Measurements from ENCODE around the gene SORCS1. TPM values are rescaled to one million over a fixed set of nuclear protein-coding genes. Genes with fewer than 3 reads are reported as not detected.

Gene SORCS1
- total and polyA plus RNA-seq, 2 experiments from 2014 or later = 2.9 to 8.9 TPM

DNA sequence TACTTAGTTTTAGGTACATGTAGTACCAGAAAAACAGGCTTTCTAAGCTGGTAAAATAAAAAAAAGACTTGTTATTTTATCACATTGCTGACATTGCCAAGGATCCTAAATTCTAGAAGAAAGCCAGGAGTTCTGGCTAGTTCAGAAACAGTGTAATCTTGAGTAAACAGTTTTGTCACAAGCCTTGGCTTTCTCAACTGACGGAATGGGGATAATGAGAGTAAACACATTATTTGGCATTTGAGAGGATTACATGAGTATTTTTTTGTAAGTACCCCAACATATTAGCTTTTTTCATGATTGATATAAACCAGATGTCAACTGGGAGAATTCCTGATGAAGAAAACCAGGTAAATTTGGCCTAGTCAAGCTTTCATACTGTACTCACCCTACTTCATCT, 269.8 kb downstream of the SORCS1 start:
- peaks cover 2% of the 10 kb centered on the region for H3K27me3 Mint-ChIP-seq (ENCODE audit: insufficient read depth, low read depth, poor library complexity)
- peaks cover 13% of the 10 kb centered on the region for H3K4me1 Mint-ChIP-seq
- Histone ChIP-seq H4K20me1 (replicated peaks; ENCODE audit: insufficient read depth) (no peaks in the 10 kb centered on the region), H3K4me2 (no peak overlapping the region), H3K4me1 (ENCODE audit: insufficient read depth) (0 out of 2 replicates have a peak, but pooled peaks cover 1% of the 10 kb centered on the region), H3F3A (replicated peaks; ENCODE audit: low read depth) (no peaks in the 10 kb centered on the region), H3K9me2 (ENCODE audit: insufficient read depth) (no peaks in the 10 kb centered on the region), H3K27ac (ENCODE audit: low read depth) (no peak overlapping the region), H3K27me3 (ENCODE audit: insufficient read depth) (no peaks in the 10 kb centered on the region), H3K79me2 (replicated peaks; ENCODE audit: insufficient read depth) (no peaks in the 10 kb centered on the region), H3K36me3 (ENCODE audit: insufficient read depth) (no peaks in the 10 kb centered on the region), H3K4me3 (no peak overlapping the region), H2AFZ (no peak overlapping the region)
- no peaks in the 10 kb centered on the region for H3K9me3 Mint-ChIP-seq
- H3K4me3 Mint-ChIP-seq = no peak overlapping the region
- TF ChIP-seq ZNF331 (CRISPR knock-in tag; IDR thresholded peaks at IDR 0.05; ENCODE audit: low read depth) (no peak), POLR2AphosphoS5 (IDR thresholded peaks at IDR 0.05; ENCODE audit: low read depth) (no peak), JUNB (IDR thresholded peaks at IDR 0.05; ENCODE audit: unreplicated experiment) (no peak), EZH2phosphoT487 (IDR thresholded peaks at IDR 0.05; ENCODE audit: unreplicated experiment) (no peak), EZH2 (IDR thresholded peaks at IDR 0.05; ENCODE audit: low read depth, unreplicated experiment) (no peak), CREB1 (CRISPR knock-in tag; IDR thresholded peaks at IDR 0.05; ENCODE audit: low read depth) (no peak), ETS1 (IDR thresholded peaks at IDR 0.05) (no peak), ZNF114 (CRISPR knock-in tag; IDR thresholded peaks at IDR 0.05) (no peak), REST (IDR thresholded peaks at IDR 0.05; ENCODE audit: unreplicated experiment) (no peak), NANOG (IDR thresholded peaks at IDR 0.05; ENCODE audit: borderline replicate concordance) (no peak), STAT1 (IDR thresholded peaks at IDR 0.05; ENCODE audit: unreplicated experiment) (no peak)
- TF ChIP-seq, protein P1, sequence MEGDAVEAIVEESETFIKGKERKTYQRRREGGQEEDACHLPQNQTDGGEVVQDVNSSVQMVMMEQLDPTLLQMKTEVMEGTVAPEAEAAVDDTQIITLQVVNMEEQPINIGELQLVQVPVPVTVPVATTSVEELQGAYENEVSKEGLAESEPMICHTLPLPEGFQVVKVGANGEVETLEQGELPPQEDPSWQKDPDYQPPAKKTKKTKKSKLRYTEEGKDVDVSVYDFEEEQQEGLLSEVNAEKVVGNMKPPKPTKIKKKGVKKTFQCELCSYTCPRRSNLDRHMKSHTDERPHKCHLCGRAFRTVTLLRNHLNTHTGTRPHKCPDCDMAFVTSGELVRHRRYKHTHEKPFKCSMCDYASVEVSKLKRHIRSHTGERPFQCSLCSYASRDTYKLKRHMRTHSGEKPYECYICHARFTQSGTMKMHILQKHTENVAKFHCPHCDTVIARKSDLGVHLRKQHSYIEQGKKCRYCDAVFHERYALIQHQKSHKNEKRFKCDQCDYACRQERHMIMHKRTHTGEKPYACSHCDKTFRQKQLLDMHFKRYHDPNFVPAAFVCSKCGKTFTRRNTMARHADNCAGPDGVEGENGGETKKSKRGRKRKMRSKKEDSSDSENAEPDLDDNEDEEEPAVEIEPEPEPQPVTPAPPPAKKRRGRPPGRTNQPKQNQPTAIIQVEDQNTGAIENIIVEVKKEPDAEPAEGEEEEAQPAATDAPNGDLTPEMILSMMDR (conservative IDR thresholded peaks at IDR 0.05; ENCODE audit: low read depth in 2 of 2) = no peak
- TF ChIP-seq, protein P2, sequence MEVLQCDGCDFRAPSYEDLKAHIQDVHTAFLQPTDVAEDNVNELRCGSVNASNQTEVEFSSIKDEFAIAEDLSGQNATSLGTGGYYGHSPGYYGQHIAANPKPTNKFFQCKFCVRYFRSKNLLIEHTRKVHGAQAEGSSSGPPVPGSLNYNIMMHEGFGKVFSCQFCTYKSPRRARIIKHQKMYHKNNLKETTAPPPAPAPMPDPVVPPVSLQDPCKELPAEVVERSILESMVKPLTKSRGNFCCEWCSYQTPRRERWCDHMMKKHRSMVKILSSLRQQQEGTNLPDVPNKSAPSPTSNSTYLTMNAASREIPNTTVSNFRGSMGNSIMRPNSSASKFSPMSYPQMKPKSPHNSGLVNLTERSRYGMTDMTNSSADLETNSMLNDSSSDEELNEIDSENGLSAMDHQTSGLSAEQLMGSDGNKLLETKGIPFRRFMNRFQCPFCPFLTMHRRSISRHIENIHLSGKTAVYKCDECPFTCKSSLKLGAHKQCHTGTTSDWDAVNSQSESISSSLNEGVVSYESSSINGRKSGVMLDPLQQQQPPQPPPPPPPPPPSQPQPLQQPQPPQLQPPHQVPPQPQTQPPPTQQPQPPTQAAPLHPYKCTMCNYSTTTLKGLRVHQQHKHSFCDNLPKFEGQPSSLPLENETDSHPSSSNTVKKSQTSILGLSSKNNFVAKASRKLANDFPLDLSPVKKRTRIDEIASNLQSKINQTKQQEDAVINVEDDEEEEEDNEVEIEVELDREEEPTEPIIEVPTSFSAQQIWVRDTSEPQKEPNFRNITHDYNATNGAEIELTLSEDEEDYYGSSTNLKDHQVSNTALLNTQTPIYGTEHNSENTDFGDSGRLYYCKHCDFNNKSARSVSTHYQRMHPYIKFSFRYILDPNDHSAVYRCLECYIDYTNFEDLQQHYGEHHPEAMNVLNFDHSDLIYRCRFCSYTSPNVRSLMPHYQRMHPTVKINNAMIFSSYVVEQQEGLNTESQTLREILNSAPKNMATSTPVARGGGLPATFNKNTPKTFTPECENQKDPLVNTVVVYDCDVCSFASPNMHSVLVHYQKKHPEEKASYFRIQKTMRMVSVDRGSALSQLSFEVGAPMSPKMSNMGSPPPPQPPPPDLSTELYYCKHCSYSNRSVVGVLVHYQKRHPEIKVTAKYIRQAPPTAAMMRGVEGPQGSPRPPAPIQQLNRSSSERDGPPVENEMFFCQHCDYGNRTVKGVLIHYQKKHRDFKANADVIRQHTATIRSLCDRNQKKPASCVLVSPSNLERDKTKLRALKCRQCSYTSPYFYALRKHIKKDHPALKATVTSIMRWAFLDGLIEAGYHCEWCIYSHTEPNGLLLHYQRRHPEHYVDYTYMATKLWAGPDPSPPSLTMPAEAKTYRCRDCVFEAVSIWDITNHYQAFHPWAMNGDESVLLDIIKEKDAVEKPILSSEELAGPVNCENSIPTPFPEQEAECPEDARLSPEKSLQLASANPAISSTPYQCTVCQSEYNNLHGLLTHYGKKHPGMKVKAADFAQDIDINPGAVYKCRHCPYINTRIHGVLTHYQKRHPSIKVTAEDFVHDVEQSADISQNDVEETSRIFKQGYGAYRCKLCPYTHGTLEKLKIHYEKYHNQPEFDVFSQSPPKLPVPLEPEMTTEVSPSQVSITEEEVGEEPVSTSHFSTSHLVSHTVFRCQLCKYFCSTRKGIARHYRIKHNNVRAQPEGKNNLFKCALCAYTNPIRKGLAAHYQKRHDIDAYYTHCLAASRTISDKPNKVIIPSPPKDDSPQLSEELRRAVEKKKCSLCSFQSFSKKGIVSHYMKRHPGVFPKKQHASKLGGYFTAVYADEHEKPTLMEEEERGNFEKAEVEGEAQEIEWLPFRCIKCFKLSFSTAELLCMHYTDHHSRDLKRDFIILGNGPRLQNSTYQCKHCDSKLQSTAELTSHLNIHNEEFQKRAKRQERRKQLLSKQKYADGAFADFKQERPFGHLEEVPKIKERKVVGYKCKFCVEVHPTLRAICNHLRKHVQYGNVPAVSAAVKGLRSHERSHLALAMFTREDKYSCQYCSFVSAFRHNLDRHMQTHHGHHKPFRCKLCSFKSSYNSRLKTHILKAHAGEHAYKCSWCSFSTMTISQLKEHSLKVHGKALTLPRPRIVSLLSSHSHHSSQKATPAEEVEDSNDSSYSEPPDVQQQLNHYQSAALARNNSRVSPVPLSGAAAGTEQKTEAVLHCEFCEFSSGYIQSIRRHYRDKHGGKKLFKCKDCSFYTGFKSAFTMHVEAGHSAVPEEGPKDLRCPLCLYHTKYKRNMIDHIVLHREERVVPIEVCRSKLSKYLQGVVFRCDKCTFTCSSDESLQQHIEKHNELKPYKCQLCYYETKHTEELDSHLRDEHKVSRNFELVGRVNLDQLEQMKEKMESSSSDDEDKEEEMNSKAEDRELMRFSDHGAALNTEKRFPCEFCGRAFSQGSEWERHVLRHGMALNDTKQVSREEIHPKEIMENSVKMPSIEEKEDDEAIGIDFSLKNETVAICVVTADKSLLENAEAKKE (CRISPR knock-in tag; IDR thresholded peaks at IDR 0.05) = no peak
- ATAC-seq (no peak), DNase-seq (ENCODE audit: low spot score) (no peak)
- no peaks in the 10 kb centered on the region for H3K36me3 Mint-ChIP-seq (ENCODE audit: low read depth)
- H3K27ac Mint-ChIP-seq = no peak overlapping the region

Data from GM23338 (cell line).